ENCODE results near the gene PPP1R3E.

DNA sequence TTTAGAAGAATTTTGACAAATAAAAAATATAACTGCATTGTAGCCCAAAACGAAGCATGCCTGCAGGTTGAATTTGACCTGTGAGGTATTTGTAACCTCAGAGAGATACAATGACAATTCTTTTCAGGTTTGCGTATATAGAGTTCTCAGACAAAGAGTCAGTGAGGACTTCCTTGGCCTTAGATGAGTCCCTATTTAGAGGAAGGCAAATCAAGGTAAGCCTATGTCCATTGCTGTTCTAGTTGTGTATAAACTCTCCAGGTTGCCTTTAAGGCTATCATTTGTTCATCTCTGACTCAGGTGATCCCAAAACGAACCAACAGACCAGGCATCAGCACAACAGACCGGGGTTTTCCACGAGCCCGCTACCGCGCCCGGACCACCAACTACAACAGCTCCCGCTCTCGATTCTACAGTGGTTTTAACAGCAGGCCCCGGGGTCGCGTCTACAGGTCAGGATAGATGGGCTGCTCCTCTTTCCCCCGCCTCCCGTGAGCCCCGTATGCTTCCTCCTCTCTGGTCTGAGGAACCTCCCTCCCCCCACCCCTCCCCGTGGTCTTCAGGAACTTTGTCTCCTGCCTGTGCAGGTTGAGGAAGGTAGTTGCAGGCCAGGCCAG, 21.3 kb upstream of the PPP1R3E start:
- no peak for TF ChIP-seq POLR2A (IDR thresholded peaks at IDR 0.05; ENCODE audit: low read depth, low read length)
- no peak for TF ChIP-seq POLR2AphosphoS5 (IDR thresholded peaks at IDR 0.05; ENCODE audit: low read depth, low read length)
- TF ChIP-seq TAF1 (IDR thresholded peaks at IDR 0.05; ENCODE audit: low read depth, low read length) = no peak
- no peak for TF ChIP-seq PAX5 (IDR thresholded peaks at IDR 0.05; ENCODE audit: insufficient read depth, low read length, severe bottlenecking)
- no peak for TF ChIP-seq SPI1 (IDR thresholded peaks at IDR 0.05; ENCODE audit: low read depth, low read length)
- TF ChIP-seq POU2F2 (IDR thresholded peaks at IDR 0.05; ENCODE audit: low read depth, low read length) = no peak

Data from GM12891 (cell line).